IMR-90 (cell line): ENCODE results near the gene ARHGAP15. TPM values are rescaled to one million over a fixed set of nuclear protein-coding genes. Genes with fewer than 3 reads are reported as not detected.

Experiments used
- ATAC-seq: fragments of 200-7000 bp; cut with Tn5 transposase; 2 replicates; pipeline ENCODE4 v1.9.1; 2020; ENCODE audit warnings: low read depth, mild to moderate bottlenecking, moderate library complexity
- BruUV-seq: library from RNA; stranded (reverse); fragments of 400-500 nt; replicated peaks from 2 replicates; lab custom pipeline; 2021; lab: Mats Ljungman, UMichigan
- CTCF ChIA-PET: fragments of 300-600 bp; formaldehyde crosslinking; extraction: SDS; loops from one replicate; lab custom pipeline; 2021; ENCODE audit warnings: antibody characterized with exemption; lab: Yijun Ruan, JAX
- POLR2A ChIA-PET: fragments of 300-600 bp; sonication (Branson Sonifier 250); formaldehyde crosslinking; loops from one replicate; lab custom pipeline; 2022; ENCODE audit warnings: antibody characterized with exemption; ENCODE audit not compliant: unreplicated experiment; lab: Charles Lee
- DNase-seq: peaks from one replicate; pipeline ENCODE4 v3.0.0; 2013
- H2AFZ ChIP-seq: replicated peaks from 2 replicates; pipeline ENCODE3; 2013; ENCODE audit warnings: low read length, mild to moderate bottlenecking; ENCODE audit not compliant: poor library complexity
- H2AK5ac ChIP-seq: 2 replicates; pipeline ENCODE4 v1.6.1; 2013; ENCODE audit warnings: low read depth, low read length, inconsistent platforms
- H2AK9ac ChIP-seq: replicated peaks from 2 replicates; pipeline ENCODE3; 2013; ENCODE audit warnings: mild to moderate bottlenecking, low read depth, low read length, moderate library complexity; ENCODE audit not compliant: poor library complexity
- H2BK120ac ChIP-seq: 2 replicates; pipeline ENCODE4 v1.6.1; 2013; ENCODE audit warnings: low read depth, low read length, inconsistent platforms
- H2BK15ac ChIP-seq: 3 replicates; pipeline ENCODE4 v1.6.1; 2013; ENCODE audit warnings: low read depth, low read length, inconsistent platforms
- H2BK20ac ChIP-seq: 2 replicates; pipeline ENCODE4 v1.6.1; 2013; ENCODE audit warnings: low read depth, mild to moderate bottlenecking, inconsistent platforms, low read length, moderate library complexity
- H2BK5ac ChIP-seq: 2 replicates; pipeline ENCODE4 v1.6.1; 2013; ENCODE audit warnings: mild to moderate bottlenecking, low read depth, low read length, inconsistent platforms; ENCODE audit not compliant: poor library complexity, severe bottlenecking
- H3K14ac ChIP-seq: replicated peaks from 2 replicates; pipeline ENCODE4 v1.6.1; 2013; ENCODE audit warnings: low read depth, low read length, inconsistent platforms
- H3K18ac ChIP-seq: 2 replicates; pipeline ENCODE4 v1.6.1; 2013; ENCODE audit warnings: low read depth, low read length, control low read depth
- H3K23ac ChIP-seq: 2 replicates; pipeline ENCODE4 v1.6.1; 2013; ENCODE audit warnings: low read depth, low read length, inconsistent platforms
- H3K27ac ChIP-seq: 2 replicates; pipeline ENCODE4 v1.5.1; 2013; ENCODE audit warnings: mild to moderate bottlenecking, control low read depth, low read length; ENCODE audit not compliant: insufficient read depth
- H3K27me3 ChIP-seq: 2 replicates; pipeline ENCODE4 v1.6.1; 2013; ENCODE audit warnings: low read length; ENCODE audit not compliant: control insufficient read depth, insufficient read depth
- H3K36me3 ChIP-seq: 2 replicates; pipeline ENCODE4 v1.6.1; 2013; ENCODE audit warnings: low read length, mixed read lengths; ENCODE audit not compliant: control insufficient read depth, insufficient read depth
- H3K4ac ChIP-seq: 2 replicates; pipeline ENCODE4 v1.6.1; 2013; ENCODE audit warnings: low read depth, low read length, inconsistent platforms
- H3K4me1 ChIP-seq: 2 replicates; pipeline ENCODE4 v1.6.1; 2013; ENCODE audit warnings: low read length, mixed read lengths; ENCODE audit not compliant: control insufficient read depth, insufficient read depth
- H3K4me2 ChIP-seq: 2 replicates; pipeline ENCODE4 v1.6.1; 2013; ENCODE audit warnings: low read depth, mild to moderate bottlenecking, control low read depth, low read length, moderate library complexity
- H3K4me3 ChIP-seq: 2 replicates; pipeline ENCODE4 v1.5.1; 2013; ENCODE audit warnings: low read depth, mild to moderate bottlenecking, control low read depth, low read length, moderate library complexity; ENCODE audit not compliant: insufficient read depth
- H3K56ac ChIP-seq: 2 replicates; pipeline ENCODE4 v1.6.1; 2013; ENCODE audit warnings: low read length, inconsistent platforms; ENCODE audit not compliant: insufficient read depth; ENCODE audit errors: extremely low read depth
- H3K79me1 ChIP-seq, 2 experiments: 2 replicates each; pipeline ENCODE4 v1.6.1; 2013; ENCODE audit warnings: low read length in 2 of 2, inconsistent platforms in 1 of 2, low read depth in 1 of 2
- H3K9ac ChIP-seq: 2 replicates; pipeline ENCODE4 v1.6.1; 2013; ENCODE audit warnings: low read depth, low read length, control low read depth
- H3K9me1 ChIP-seq: 2 replicates; pipeline ENCODE4 v1.6.1; 2013; ENCODE audit warnings: low read length, inconsistent platforms; ENCODE audit not compliant: insufficient read depth
- H3K9me3 ChIP-seq: 2 replicates; pipeline ENCODE4 v1.6.1; 2013; ENCODE audit warnings: low read length; ENCODE audit not compliant: control insufficient read depth, insufficient read depth
- H4K20me1 ChIP-seq: 2 replicates; pipeline ENCODE4 v1.6.1; 2013; ENCODE audit warnings: low read length, inconsistent platforms; ENCODE audit not compliant: insufficient read depth
- H4K5ac ChIP-seq: 2 replicates; pipeline ENCODE4 v1.6.1; 2013; ENCODE audit warnings: mild to moderate bottlenecking, low read depth, low read length, control low read depth
- H4K8ac ChIP-seq, 2 experiments: 2 replicates each; pipeline ENCODE4 v1.6.1; 2013; ENCODE audit warnings: low read depth in 2 of 2, low read length in 2 of 2, control low read depth in 1 of 2, inconsistent platforms in 1 of 2
- H4K91ac ChIP-seq: 2 replicates; pipeline ENCODE4 v1.6.1; 2013; ENCODE audit warnings: low read depth, low read length, inconsistent platforms; ENCODE audit not compliant: insufficient read depth
- MAFK ChIP-seq: IDR thresholded peaks from 2 replicates; pipeline ENCODE4 v1.6.1; 2012; ENCODE audit warnings: low read depth, low read length, improper control_type of control experiment
- WGBS, 2 experiments: methylation state at CpG; one replicate each; pipeline versions ENCODE4 v1.1.5 to v1.1.7; 2013; ENCODE audit warnings: missing lambda C conversion rate in 2 of 2; ENCODE audit not compliant: insufficient read length in 1 of 2; ENCODE audit errors: extremely low coverage in 2 of 2; 5-methylcytosine and 5-hydroxymethylcytosine counted together
- dilution Hi-C: fragments of 300-500 bp; cut with HindIII; formaldehyde crosslinking; loops from one replicate; pipeline ENCODE4 v1.14.3; 2018; ENCODE audit warnings: low sequenced_read_pairs; ENCODE audit not compliant: unreplicated experiment
- in situ Hi-C: fragments of 300-500 bp; cut with MboI; formaldehyde crosslinking; loops from 3 replicates; pipeline ENCODE4 v1.14.3; 2019; ENCODE audit warnings: low sequenced_read_pairs, inconsistent platforms, mixed read lengths
- intact Hi-C: fragments of 100-400 bp; cut with micrococcal nuclease; formaldehyde crosslinking; loops from 2 replicates; pipeline ENCODE4 v1.10.0; 2022
- polyA plus RNA-seq, 3 experiments: library from polyadenylated mRNA; depleted of rRNA; stranded (reverse); fragments of >200 nt; gene quantifications; 2 replicates each; pipeline ENCODE4 v1.2.3, GENCODE V29; 2012; ENCODE audit warnings: low replicate concordance in 1 of 3
- total RNA-seq: library from RNA; depleted of rRNA; stranded (reverse); fragments of >200 nt; gene quantifications from 2 replicates; pipeline ENCODE4 v1.2.3, GENCODE V29; 2012
- TF ChIP-seq, protein P1 (sequence below): conservative IDR thresholded peaks from 2 replicates; pipeline ENCODE4 v1.5.1; 2012; ENCODE audit warnings: mild to moderate bottlenecking, low read depth, low read length, improper control_type of control experiment

The ARHGAP15 gene
- total and polyA plus RNA-seq, 2 of the 4 experiments (the other 2 are of a cell fraction): not detected

DNA sequence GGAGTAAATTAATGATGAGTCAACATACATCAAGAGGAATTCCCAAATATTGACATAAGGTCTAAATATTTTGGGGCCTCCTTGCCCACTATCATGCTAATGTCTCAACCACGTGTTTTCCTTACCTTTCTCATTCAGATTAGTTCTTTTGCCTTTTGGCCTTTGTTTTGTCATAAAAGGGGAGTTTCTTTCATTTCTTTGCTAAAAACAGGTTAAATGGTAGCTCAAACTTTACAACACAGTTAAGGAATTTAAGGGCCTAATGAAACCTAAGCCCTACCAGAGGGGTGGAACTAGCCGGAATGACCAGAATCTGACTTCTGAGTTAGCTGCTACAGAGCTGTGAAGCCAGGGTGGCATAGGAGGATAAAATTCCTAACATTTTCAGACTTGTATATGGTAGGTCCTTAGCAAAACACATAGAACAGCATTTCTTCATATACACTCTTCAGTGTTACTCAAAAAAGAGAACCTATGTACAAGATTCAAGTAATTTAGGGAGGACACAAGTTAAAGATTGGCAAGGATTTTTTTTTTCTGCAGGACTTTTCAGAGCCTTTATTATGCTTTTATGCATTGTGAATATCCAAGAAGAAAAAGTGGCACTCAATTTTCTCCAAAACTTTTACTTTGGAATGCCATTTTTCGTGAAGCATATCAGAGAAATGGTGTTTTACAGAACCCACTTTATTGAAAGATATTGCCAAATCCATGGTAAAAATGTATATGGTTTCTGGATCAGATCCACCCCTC, 633.1 kb downstream of the ARHGAP15 start:
- CTCF ChIA-PET: interaction anchor here (0.7 to 1.2 kb wide), 2 partner anchors 11 to 19 kb away, joined by 3 read pairs; no protein-coding TSS in a partner anchor
- no CpG with 5 or more reads among the region's 3 CpGs for WGBS, 2 experiments
- peak; percentile 11 for DNase-seq

More for the DNA sequence above, 633.1 kb downstream of the ARHGAP15 start:
- POLR2A ChIA-PET: interaction anchor here (0.8 kb wide), 1 partner anchor 9 kb away, joined by 3 read pairs; no protein-coding TSS in a partner anchor
- Histone ChIP-seq H3K18ac (no peak overlapping the region), H3K56ac (no peak overlapping the region), H3K9ac (no peak overlapping the region), H4K20me1 (no peaks in the 10 kb centered on the region), H2BK20ac (peak overlapping the region; percentile 57), H2AFZ (no peak overlapping the region), H4K5ac (no peak overlapping the region), H2AK5ac (no peak overlapping the region; the same call in 1 of the 2 replicates), H3K23ac (no peak overlapping the region), H3K27ac (no peak overlapping the region), H3K36me3 (no peaks in the 10 kb centered on the region), H2AK9ac (no peak overlapping the region), H3K4me3 (no peak overlapping the region), H4K91ac (no peak overlapping the region), H2BK120ac (peak overlapping the region; percentile 55), H2BK5ac (no peak overlapping the region), H3K9me3 (no peaks in the 10 kb centered on the region), H3K27me3 (no peaks in the 10 kb centered on the region), H3K9me1 (no peaks in the 10 kb centered on the region), H3K79me1 (no peaks in the 10 kb centered on the region), H3K14ac (0 out of 2 replicates have a peak overlapping the region, but pooled peaks have one; percentile 10), H2BK15ac (no peak overlapping the region), H3K4me1 (no peaks in the 10 kb centered on the region), H3K4me2 (no peak overlapping the region), H3K4ac (peak overlapping the region; percentile 60; the same call in 1 of the 2 replicates), H4K8ac (no peak overlapping the region)
- dilution Hi-C loops: no loop called here
- in situ Hi-C loops: no loop called here
- peak; percentile 72 for ATAC-seq
- intact Hi-C loops: no loop called here
- 0 out of 2 replicates have a peak, but pooled peaks have one; percentile 20 for TF ChIP-seq MAFK
- TF ChIP-seq, protein P1, sequence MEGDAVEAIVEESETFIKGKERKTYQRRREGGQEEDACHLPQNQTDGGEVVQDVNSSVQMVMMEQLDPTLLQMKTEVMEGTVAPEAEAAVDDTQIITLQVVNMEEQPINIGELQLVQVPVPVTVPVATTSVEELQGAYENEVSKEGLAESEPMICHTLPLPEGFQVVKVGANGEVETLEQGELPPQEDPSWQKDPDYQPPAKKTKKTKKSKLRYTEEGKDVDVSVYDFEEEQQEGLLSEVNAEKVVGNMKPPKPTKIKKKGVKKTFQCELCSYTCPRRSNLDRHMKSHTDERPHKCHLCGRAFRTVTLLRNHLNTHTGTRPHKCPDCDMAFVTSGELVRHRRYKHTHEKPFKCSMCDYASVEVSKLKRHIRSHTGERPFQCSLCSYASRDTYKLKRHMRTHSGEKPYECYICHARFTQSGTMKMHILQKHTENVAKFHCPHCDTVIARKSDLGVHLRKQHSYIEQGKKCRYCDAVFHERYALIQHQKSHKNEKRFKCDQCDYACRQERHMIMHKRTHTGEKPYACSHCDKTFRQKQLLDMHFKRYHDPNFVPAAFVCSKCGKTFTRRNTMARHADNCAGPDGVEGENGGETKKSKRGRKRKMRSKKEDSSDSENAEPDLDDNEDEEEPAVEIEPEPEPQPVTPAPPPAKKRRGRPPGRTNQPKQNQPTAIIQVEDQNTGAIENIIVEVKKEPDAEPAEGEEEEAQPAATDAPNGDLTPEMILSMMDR: no peak
- BruUV-seq: no TSS peak
